DMS153 treated with DMSO at 0.1 percent for 48 hours (cell line): ENCODE data around the gene OR1A1.
"Not testable (repeated sequence)": the region's sequence is repeated elsewhere in the genome, so short reads cannot be mapped to it uniquely, and the experiment has no call there.

Source experiments
- DNase-seq: peaks from one replicate; lab custom pipeline; 2025; ENCODE audit not compliant: unreplicated experiment; lab: John Stamatoyannopoulos, UW

The OR1A1 gene, protein sequence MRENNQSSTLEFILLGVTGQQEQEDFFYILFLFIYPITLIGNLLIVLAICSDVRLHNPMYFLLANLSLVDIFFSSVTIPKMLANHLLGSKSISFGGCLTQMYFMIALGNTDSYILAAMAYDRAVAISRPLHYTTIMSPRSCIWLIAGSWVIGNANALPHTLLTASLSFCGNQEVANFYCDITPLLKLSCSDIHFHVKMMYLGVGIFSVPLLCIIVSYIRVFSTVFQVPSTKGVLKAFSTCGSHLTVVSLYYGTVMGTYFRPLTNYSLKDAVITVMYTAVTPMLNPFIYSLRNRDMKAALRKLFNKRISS

GRCh38 chr17:3207367-3207766 lies at the start of gene OR1A1:
OR1A1 (plus strand) TSS chr17:3207667; CDS start chr17:3215621, 7,954 bp downstream.
- DNase-seq: no peak

DNA sequence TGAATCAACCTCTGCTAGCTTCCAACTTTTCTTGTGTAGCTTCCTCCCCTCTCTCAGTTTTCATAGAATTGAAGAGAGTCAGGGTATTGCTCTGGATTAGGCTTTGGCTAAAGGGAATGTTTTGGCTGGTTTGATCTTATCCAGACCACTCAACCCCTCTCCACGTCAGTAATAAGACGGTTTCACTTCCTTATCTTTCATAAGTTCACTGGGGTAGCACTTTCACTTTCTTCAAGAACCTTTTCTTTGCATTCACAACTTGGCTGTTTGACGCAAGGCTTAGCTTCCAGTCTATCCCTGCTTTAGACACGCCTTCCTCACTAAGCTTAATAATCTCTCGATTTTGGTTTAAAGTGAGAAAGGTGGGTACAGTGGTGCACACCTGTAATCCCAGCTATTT lies 39.9 kb upstream of the OR1A1 start:
- DNase-seq: no peak

GRCh38 chr17:3189961-3190360 lies 17.5 kb upstream of the OR1A1 start:
- no peak for DNase-seq

DNA sequence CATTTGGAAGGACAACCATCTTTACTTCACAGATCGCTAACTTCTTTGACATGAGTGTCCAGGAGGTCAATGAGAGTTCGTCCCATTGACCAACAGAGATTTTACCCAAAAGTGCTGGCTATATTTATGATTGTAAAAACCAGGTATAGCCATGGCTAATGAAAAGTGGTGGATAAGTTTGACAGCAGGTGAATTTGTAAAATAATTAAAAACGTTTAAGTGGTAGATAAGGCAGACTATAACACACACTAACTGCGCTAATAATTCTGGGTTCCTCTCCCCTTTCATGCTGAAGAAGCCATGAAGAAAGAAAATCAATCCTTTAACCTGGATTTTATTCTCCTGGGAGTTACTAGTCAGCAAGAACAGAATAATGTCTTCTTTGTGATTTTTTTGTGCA lies 10.2 kb upstream of the OR1A1 start, which contains the start of gene OR1A2:
Gene OR1A2 (plus strand): TSS at position 301 of the 400 bp plus-strand sequence. CDS start 0 bp downstream, at position 301.
- DNase-seq: no peak

- DNase-seq: no peak
Observed at GRCh38 chr17:3208484-3208883, 1.0 kb downstream of the OR1A1 start.

DNA sequence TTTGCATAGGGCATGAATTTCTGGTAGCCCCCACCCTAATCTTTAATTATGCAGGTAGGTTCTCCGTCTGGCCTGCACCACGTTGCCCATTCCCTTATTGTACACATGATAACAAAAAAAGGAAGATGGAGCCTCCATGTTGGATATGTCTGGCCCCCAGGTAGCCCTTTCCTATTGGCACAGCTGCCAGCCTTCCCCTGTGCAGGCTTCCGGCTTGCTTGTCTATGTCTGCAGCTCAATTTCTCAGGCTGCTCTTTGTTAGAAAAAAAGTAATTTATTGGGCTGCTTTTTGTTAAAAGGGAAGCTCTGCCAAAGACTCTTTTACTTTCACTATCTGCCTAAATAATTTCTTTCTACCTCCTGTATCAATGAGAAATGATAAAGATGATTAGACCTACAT lies 5.5 kb downstream of the OR1A1 start:
- no peak for DNase-seq

DNA sequence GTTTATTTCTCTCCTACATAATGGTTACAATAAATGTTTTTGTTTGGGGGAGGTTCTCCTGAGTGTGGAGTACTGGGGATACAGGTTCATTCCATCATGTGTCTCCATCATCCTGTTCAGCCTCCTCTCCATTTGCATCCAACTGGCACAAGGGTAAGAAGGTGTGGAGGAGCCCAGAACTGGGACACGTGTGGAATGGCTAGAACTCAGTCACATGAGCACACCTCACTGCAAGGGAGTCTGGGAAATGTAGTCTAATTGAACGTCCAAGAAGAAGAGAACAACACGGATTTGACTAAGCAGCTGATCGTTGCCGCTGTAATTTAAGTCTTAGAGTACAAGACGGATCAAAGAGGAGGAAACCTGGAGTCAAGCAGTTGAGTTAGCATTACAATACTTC lies 6.1 kb downstream of the OR1A1 start:
- no peak for DNase-seq

GRCh38 chr17:3219978-3220377 lies 12.5 kb downstream of the OR1A1 start:
- not testable (repeated sequence) for DNase-seq

DNA sequence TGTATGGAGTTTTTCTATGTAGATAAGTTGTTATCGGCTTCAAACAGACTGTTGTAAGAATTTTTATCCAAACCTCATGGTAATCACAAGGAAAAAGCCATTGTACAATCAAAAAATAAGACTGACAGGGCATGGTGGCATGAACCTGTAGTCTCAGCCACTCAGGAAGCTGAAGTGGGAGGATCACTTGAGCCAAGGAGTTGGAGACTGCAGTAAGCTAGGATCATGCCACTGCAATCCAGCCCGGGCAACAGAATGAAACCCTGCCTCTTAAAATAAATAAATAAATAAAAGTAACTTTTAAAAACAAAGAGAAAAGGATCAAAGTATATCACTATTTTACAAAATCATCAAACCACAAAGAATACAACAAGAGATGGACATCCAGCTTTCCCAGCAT lies 14.4 kb downstream of the OR1A1 start:
- no peak for DNase-seq

DNA sequence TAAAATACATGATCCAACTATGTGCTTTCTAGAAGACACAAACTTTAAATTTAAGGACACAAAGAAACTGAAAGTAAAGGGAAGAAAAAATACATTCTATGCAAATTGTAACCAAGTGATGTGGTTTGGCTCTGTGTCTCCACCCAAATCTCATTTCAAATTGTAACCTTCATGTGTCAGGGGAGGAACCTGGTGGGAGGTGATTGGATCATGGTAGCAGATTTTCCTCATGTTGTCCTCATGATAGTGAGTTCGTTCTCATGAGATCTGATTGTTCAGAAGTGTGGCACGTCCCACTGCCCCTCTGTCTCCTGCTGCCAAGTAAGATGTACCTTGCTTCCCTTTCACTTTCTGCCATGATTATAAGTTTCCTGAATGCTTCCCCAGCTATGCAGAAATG lies 15.0 kb downstream of the OR1A1 start:
- no peak for DNase-seq

DNA sequence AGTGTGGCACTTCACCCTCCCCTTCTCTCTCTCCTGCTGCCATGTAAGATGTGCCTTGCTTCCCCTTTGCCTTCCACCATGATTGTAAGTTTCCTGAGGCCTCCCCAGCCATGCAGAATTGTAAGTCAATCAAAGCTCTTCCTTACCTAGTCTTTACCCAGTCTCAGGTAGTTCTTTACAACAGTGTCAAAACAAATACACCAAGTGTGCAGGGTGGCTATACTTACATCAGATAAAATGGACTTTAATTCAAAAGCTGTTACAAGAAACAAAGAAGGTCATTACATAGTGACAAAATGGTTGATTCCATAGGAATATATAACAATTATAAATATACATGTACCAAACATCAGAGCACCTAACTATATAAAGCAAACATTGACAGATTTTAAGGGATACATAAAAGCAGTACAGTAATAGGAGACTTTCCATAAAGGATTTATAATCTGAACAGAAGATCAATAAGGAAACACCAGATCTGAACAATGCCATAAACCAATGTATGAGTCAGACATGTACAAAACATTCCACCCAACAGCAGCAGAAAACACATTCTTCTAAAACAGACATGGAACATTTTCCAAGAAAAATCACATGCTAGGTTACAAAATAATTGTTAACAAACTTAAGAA lies 17.4 kb downstream of the OR1A1 start:
- not testable (repeated sequence) for DNase-seq

GRCh38 chr17:3232300-3232699 lies 24.8 kb downstream of the OR1A1 start:
- not testable (repeated sequence) for DNase-seq

DNA sequence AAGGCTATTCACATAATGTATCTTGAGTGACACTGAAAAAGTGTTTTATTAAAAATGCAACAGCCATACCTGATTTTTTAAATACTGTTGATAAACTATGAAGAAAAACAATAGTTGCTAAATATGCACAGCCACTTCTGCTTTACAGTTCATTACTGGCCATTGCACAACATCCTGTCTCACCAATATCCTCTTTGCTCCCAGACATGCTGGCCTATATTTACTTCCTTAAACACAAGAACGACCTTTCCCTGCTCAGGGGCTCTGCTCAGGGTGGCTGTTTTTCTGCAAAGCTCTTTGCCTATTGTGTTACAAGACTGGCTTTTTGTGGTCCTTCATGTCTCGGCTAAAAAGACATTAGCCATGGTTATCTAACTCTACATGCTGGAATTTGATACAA lies 31.2 kb downstream of the OR1A1 start:
- DNase-seq: not testable (repeated sequence)

- not testable (repeated sequence) for DNase-seq
Observed at GRCh38 chr17:3241044-3241443, 33.6 kb downstream of the OR1A1 start.

DNA sequence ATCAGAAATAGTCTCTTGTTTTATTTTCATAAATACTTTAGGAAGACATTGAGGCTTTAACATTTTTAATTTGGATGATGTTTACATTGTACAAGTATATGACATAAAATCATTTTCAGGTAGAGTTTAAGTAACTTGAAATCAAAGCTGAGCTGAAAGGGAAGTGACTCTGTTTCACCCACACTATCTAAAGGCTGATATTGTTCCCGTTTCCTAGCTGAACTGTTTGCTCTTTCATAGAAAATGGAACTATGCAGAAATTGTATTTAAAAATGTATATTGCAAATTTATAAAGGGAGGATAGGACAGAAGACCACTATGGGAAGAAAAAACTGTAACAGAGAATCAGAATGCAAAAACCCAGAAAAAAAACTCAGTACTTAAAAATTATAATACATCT lies 37.4 kb downstream of the OR1A1 start:
- DNase-seq: not testable (repeated sequence)

DNA sequence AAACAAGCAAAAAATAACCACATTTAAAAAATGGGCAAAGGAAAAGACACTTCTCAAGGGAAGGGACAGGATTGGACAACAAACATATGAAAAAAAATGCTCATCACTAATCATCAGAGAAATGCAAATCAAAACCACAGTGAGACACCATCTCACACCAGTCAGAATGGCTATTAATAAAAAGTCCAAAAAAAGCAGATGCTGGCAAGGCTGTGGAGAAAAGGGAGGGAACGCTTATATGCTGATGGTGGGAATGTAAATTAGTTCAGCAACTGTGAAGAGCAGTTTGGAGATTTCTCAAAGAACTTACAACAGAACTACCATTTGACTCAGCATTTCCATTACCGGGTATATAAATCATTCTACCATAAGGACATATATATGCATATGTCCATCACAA lies 41.5 kb downstream of the OR1A1 start:
- DNase-seq: not testable (repeated sequence)

DNA sequence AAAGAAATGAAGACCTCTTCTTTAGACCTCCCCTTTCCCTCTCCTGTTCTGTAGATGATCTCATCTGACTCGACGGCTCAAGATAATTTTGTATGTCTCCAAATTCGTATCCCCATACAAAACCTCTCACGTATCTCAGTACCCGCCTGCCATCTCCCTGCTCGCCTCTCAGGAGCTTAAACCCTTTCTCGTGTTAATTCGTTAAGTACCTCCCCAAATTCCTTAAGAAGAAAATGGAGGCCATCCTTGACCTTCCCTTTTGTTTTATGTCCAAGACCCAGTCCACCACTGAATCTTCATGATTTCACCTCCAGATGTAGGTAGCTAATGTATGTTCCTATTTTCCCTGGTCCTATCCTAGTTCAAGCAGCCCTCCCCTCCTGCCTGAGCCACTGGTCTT lies 49.1 kb downstream of the OR1A1 start:
- DNase-seq: no peak

DNA sequence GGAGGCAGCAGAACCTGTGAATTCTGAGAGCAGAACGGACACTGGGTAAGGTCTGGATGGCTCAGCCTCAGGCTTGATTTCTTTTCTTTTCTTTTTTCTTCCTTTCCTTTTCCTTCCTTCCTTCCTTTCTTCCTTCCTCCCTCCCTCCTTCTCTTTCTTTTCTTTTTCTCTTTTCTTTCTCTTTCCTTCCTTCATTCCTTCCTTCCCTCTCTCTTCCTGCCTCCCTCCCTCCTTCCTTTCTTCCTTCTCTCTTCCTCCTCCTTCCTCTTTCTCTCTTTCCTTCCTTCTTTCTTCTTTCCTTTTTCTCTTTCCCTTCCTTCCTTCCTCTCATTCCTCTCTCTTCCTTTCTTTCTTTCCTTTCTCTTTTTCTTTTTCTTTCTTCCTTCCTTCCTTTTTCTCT lies 52.7 kb downstream of the OR1A1 start:
- DNase-seq: no peak

DNA sequence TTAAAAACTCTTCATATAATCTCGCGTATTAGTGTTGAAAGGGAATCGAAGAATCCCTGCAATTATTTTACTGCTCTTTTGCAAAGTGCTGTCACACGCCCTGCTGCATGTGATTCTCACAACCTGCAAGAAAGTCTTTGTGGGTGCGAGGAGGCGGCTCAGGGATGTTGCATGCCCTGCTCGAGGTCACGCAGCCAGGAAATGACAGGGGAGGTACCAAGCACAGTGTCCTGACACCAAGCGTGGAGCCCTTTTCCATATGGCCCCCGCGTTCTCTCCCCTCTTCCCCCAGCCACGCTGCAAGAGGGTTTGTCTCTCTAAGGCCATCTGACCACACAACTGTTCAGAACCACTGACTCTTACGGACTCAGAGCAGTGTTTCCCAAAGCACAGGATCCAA lies 53.1 kb downstream of the OR1A1 start:
- DNase-seq: no peak
